Measurements from ENCODE around the gene IL17A. TPM values are rescaled to one million over a fixed set of nuclear protein-coding genes. Genes with fewer than 3 reads are reported as not detected.

IL17A gene
- total RNA-seq, 4 donors from 2014 or later: not detected

DNA sequence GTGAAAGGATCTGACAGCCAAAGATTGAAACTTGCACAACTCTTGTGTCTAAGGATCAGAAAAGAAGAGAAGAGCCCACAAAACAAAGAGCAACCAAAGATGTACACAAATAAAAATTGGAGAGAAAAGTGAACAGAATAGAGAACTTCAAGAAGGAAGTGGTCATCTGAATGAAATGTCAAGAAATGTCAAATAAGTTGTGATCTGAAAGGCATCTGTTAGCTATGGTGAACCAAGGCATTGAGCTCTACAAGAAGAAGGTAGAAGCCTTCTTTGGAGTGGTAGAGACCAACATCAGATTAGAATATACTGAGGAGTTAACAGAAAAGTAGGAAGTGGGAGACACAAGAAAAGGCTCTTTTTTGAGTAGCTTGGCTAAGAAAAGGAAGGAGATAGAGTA is 29.6 kb downstream of the IL17A start:
- no peaks in the 10 kb centered on the region for H3K27me3 ChIP-seq
- no peak overlapping the region for H3K4me3 ChIP-seq
- intact Hi-C loops (cut with DNase I): no loop called here
- no peaks in the 10 kb centered on the region for H3K36me3 ChIP-seq
- TF ChIP-seq CTCF (IDR thresholded peaks at IDR 0.05): no peak
- no peak for TF ChIP-seq POLR2A (IDR thresholded peaks at IDR 0.05)
- no peaks in the 10 kb centered on the region for H3K9me3 ChIP-seq
- DNase-seq: no peak
- no peaks in the 10 kb centered on the region for H3K4me1 ChIP-seq
- H3K27ac ChIP-seq: no peak overlapping the region

DNA sequence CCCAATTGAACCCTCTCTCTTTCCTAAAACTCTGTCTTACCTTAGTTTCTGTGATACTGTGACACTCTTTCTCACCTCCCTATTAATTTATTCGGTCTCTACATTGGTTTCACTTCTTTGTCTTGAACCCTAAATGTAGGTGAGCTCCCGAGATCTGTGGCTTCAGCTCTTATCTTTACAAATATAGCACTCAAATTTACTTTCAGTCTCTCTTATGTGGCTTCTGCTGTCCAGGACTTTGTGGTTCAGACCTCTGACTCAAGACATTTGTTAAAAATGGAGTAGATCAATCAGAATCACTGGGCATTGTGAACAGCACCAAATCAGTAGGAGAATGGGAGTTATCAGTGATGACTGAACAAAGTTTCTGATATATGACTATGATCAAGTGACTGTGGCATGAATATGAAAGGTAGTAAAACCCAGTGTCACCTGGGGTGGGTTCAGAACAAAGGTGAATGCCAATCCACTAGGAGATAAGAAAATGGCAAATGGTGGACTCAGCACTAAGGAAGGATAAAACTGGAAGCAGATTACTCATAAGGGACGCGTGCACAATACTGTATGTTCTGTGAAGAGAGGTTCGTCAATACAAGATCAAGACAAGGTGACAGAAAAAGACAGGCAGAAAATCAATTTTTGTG is 30.9 kb downstream of the IL17A start:
- Histone ChIP-seq H3K27ac (no peak overlapping the region), H3K36me3 (no peaks in the 10 kb centered on the region), H3K27me3 (no peaks in the 10 kb centered on the region), H3K4me3 (no peak overlapping the region), H3K9me3 (no peaks in the 10 kb centered on the region), H3K4me1 (no peaks in the 10 kb centered on the region)
- no peak for DNase-seq
- 78 to 80% methylated on average over 5 of the region's 5 CpGs for WGBS, 2 donors
- intact Hi-C loops (cut with DNase I): no loop called here
- no peak for TF ChIP-seq CTCF (IDR thresholded peaks at IDR 0.05)
- no peak for TF ChIP-seq POLR2A (IDR thresholded peaks at IDR 0.05)

GRCh38 chr6:52217761-52218160 is 31.6 kb downstream of the IL17A start:
- intact Hi-C loops (cut with DNase I): no loop called here
- 65 to 79% methylated on average over 2 of the region's 2 CpGs for WGBS, 2 donors
- no peaks in the 10 kb centered on the region for H3K27me3 ChIP-seq
- no peak overlapping the region for H3K27ac ChIP-seq
- no peaks in the 10 kb centered on the region for H3K36me3 ChIP-seq
- H3K4me1 ChIP-seq: no peaks in the 10 kb centered on the region
- TF ChIP-seq POLR2A (IDR thresholded peaks at IDR 0.05) (no peak), CTCF (IDR thresholded peaks at IDR 0.05) (no peak)
- no peak overlapping the region for H3K4me3 ChIP-seq
- H3K9me3 ChIP-seq: no peaks in the 10 kb centered on the region
- no peak for DNase-seq

DNA sequence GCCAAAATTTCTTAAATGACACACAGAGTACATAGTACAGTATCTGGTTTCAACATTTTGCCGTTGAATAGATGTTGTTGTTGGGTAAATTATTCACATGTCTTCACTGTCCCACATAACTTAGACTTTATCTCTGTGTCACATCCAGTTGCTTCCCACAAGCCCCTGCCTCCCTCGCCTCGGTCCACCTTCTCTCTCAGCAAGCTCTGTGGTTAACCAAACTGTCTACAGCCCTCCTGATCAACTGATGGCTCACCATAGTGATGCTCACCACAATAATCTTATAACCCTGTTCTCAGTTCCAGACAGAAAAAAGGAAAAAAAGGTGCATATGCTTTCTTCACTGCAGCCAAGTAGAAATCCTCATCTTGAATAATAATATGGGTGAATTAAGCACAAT is 35.1 kb downstream of the IL17A start:
- Histone ChIP-seq H3K4me1 (no peaks in the 10 kb centered on the region), H3K27ac (no peak overlapping the region), H3K9me3 (no peaks in the 10 kb centered on the region), H3K36me3 (no peaks in the 10 kb centered on the region), H3K27me3 (no peaks in the 10 kb centered on the region), H3K4me3 (no peak overlapping the region)
- TF ChIP-seq CTCF (IDR thresholded peaks at IDR 0.05) (no peak), POLR2A (IDR thresholded peaks at IDR 0.05) (no peak)
- WGBS, 2 donors: 44 to 54% methylated on average over 3 of the region's 3 CpGs
- DNase-seq: no peak
- intact Hi-C loops (cut with DNase I): no loop called here

GRCh38 chr6:52227495-52227894 is 41.3 kb downstream of the IL17A start:
- Histone ChIP-seq H3K9me3 (no peaks in the 10 kb centered on the region), H3K36me3 (no peaks in the 10 kb centered on the region), H3K4me3 (no peak overlapping the region), H3K27me3 (no peaks in the 10 kb centered on the region), H3K4me1 (no peaks in the 10 kb centered on the region), H3K27ac (no peak overlapping the region)
- WGBS, 2 donors: 83 to 86% methylated on average over 1 of the region's 1 CpG
- no peak for DNase-seq
- intact Hi-C loops (cut with DNase I): no loop called here
- TF ChIP-seq POLR2A (IDR thresholded peaks at IDR 0.05): no peak
- no peak for TF ChIP-seq CTCF (IDR thresholded peaks at IDR 0.05)
